Hepatocyte (in vitro differentiated cells): ENCODE results near the gene PRKCZ. TPM values are rescaled to one million over a fixed set of nuclear protein-coding genes. Genes with fewer than 3 reads are reported as not detected.

Experiments used
- DNase-seq: peaks from one replicate; pipeline ENCODE4 v3.0.0-alpha.2; 2016; ENCODE audit warnings: low spot score
- H2AFZ ChIP-seq: fragments of 200-600 bp; sonication (generic); 2 replicates; pipeline ENCODE4 v1.6.0; 2016; ENCODE audit warnings: antibody characterized with exemption, mild to moderate bottlenecking
- H3K27ac ChIP-seq: fragments of 200-600 bp; sonication (generic); 2 replicates; pipeline ENCODE4 v1.5.1; 2016; ENCODE audit warnings: mild to moderate bottlenecking
- H3K27me3 ChIP-seq: fragments of 200-600 bp; sonication (generic); 2 replicates; pipeline ENCODE4 v1.6.1; 2016
- H3K36me3 ChIP-seq: fragments of 200-600 bp; sonication (generic); replicated peaks from 2 replicates; pipeline ENCODE4 v1.5.1; 2016; ENCODE audit warnings: low read depth; ENCODE audit not compliant: insufficient read depth
- H3K4me1 ChIP-seq: fragments of 200-600 bp; sonication (generic); 2 replicates; pipeline ENCODE4 v1.5.1; 2016; ENCODE audit warnings: mild to moderate bottlenecking, moderate library complexity; ENCODE audit not compliant: insufficient read depth
- H3K4me2 ChIP-seq: fragments of 200-600 bp; sonication (generic); 2 replicates; pipeline ENCODE4 v1.6.0; 2016
- H3K4me3 ChIP-seq: fragments of 200-600 bp; sonication (generic); 2 replicates; pipeline ENCODE4 v1.5.1; 2016; ENCODE audit warnings: mild to moderate bottlenecking
- H3K79me2 ChIP-seq: fragments of 200-600 bp; sonication (generic); 2 replicates; pipeline ENCODE4 v1.6.0; 2017; ENCODE audit warnings: mild to moderate bottlenecking
- H3K9me2 ChIP-seq: fragments of 200-600 bp; sonication (generic); replicated peaks from 2 replicates; pipeline ENCODE4 v1.6.0; 2017; ENCODE audit warnings: mild to moderate bottlenecking; ENCODE audit not compliant: insufficient read depth
- H3K9me3 ChIP-seq: fragments of 200-600 bp; sonication (generic); 2 replicates; pipeline ENCODE4 v1.5.1; 2016; ENCODE audit warnings: low read depth, mild to moderate bottlenecking
- H4K20me1 ChIP-seq: fragments of 200-600 bp; sonication (generic); 2 replicates; pipeline ENCODE4 v1.6.0; 2016; ENCODE audit warnings: mild to moderate bottlenecking; ENCODE audit not compliant: insufficient read depth, poor library complexity, severe bottlenecking
- EZH2 ChIP-seq: fragments of 200-600 bp; sonication (generic); IDR thresholded peaks from 2 replicates; pipeline ENCODE4 v1.6.1; 2016; ENCODE audit warnings: antibody characterized with exemption, mild to moderate bottlenecking, borderline replicate concordance
- EZH2phosphoT487 ChIP-seq: fragments of 200-600 bp; sonication (generic); IDR thresholded peaks from one replicate; pipeline ENCODE4 v1.6.1; 2018; ENCODE audit warnings: antibody characterized with exemption, mild to moderate bottlenecking, low read depth, moderate library complexity; ENCODE audit not compliant: unreplicated experiment, severe bottlenecking
- WGBS: methylation state at CpG from one replicate; pipeline ENCODE4 v1.1.6; 2016; ENCODE audit warnings: low lambda C conversion rate; ENCODE audit errors: missing lambda C conversion rate; 5-methylcytosine and 5-hydroxymethylcytosine counted together
- polyA plus RNA-seq: library from polyadenylated mRNA; unstranded; fragments of >200 nt; fragmentation: Nextera tagmentation; extraction: Ambion mirVana; gene quantifications from 2 replicates; pipeline ENCODE4 v1.2.1, GENCODE V29; 2016
- total RNA-seq: library from RNA; depleted of rRNA; stranded (reverse); fragments of >200 nt; gene quantifications from 2 replicates; pipeline ENCODE4 v1.2.3, GENCODE V29; 2014
- TF ChIP-seq, protein P1 (sequence below): fragments of 200-600 bp; sonication (generic); IDR thresholded peaks from 2 replicates; pipeline ENCODE4 v1.5.1; 2016; ENCODE audit warnings: antibody characterized with exemption, mild to moderate bottlenecking; ENCODE audit not compliant: poor library complexity

The PRKCZ gene
- total and polyA plus RNA-seq, 2 experiments from 2014 or later = 41.0 to 52.3 TPM

DNA sequence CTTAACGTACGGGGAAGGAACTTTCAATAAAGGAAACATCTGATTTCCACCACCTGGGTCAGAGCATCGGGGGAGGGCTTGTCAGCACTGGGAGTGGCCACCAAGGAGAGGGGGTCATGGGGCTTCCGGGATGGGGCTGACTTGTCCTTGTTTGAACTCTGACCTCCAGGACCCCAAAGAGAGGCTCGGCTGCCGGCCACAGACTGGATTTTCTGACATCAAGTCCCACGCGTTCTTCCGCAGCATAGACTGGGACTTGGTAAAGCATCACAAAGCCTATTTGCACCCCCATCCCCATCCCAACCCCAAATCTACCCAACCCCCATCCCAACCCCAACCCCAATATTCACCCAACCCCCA is 124.8 kb downstream of the PRKCZ start:
- Histone ChIP-seq H3K4me2 (no peak overlapping the region), H3K4me3 (no peak overlapping the region), H3K9me2 (no peaks in the 10 kb centered on the region), H2AFZ (no peak overlapping the region), H3K36me3 (no peaks in the 10 kb centered on the region), H3K27me3 (no peaks in the 10 kb centered on the region), H3K4me1 (no peaks in the 10 kb centered on the region), H3K9me3 (no peaks in the 10 kb centered on the region), H3K27ac (no peak overlapping the region), H4K20me1 (no peaks in the 10 kb centered on the region), H3K79me2 (no peaks in the 10 kb centered on the region)
- no peak for DNase-seq
- no peak for TF ChIP-seq EZH2phosphoT487
- TF ChIP-seq, protein P1, sequence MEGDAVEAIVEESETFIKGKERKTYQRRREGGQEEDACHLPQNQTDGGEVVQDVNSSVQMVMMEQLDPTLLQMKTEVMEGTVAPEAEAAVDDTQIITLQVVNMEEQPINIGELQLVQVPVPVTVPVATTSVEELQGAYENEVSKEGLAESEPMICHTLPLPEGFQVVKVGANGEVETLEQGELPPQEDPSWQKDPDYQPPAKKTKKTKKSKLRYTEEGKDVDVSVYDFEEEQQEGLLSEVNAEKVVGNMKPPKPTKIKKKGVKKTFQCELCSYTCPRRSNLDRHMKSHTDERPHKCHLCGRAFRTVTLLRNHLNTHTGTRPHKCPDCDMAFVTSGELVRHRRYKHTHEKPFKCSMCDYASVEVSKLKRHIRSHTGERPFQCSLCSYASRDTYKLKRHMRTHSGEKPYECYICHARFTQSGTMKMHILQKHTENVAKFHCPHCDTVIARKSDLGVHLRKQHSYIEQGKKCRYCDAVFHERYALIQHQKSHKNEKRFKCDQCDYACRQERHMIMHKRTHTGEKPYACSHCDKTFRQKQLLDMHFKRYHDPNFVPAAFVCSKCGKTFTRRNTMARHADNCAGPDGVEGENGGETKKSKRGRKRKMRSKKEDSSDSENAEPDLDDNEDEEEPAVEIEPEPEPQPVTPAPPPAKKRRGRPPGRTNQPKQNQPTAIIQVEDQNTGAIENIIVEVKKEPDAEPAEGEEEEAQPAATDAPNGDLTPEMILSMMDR = no peak
- TF ChIP-seq EZH2 = no peak
- WGBS = 97% methylated on average over 8 of the region's 9 CpGs

DNA sequence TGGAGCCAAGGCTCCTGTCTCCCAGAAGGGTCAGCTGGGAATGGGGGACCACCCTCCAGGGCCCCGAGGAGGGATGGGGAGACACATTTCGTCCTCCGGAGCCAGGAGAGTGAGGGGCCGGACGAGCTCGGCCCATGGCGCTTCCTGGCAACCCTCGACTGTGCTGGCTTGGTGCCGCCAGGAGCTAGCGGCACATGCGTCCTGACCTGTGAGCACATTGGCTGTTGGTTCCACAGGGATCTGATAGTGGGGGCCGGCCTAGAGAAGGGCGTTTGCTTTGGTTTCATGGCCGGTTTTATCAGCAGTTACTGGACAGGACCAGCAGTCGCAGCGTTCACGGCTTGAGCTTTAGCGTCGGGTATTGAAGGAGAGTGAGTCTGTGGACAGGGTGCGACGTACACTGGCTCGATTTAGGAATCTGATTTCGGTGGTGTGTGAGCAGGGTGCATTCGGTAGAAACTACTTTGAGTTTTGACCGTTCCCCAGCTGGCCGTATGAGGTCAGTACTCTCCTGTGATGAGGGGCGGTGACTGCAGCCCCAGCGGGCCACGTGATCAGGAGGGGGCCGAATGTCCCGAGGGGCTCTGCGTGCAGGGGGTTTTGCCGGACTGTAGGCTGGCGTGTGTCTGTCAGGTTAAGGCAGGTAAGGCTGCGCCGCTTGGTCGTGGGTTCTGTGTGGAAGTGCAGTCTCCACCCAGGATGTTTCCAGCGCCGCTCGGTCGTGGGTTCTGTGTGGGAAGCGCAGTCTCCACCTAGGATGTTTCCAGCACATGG is 125.7 kb downstream of the PRKCZ start:
- no peaks in the 10 kb centered on the region for H4K20me1 ChIP-seq
- no peaks in the 10 kb centered on the region for H3K9me2 ChIP-seq
- no peak overlapping the region for H3K4me3 ChIP-seq
- H3K27ac ChIP-seq = no peak overlapping the region
- no peaks in the 10 kb centered on the region for H3K27me3 ChIP-seq
- TF ChIP-seq, protein P1 = no peak
- no peak for TF ChIP-seq EZH2phosphoT487
- no peak for TF ChIP-seq EZH2
- no peaks in the 10 kb centered on the region for H3K4me1 ChIP-seq
- no peaks in the 10 kb centered on the region for H3K79me2 ChIP-seq
- DNase-seq = no peak
- WGBS = 95% methylated on average over 42 of the region's 42 CpGs
- H3K36me3 ChIP-seq = no peaks in the 10 kb centered on the region
- no peak overlapping the region for H2AFZ ChIP-seq
- H3K4me2 ChIP-seq = no peak overlapping the region
- H3K9me3 ChIP-seq = no peaks in the 10 kb centered on the region

DNA sequence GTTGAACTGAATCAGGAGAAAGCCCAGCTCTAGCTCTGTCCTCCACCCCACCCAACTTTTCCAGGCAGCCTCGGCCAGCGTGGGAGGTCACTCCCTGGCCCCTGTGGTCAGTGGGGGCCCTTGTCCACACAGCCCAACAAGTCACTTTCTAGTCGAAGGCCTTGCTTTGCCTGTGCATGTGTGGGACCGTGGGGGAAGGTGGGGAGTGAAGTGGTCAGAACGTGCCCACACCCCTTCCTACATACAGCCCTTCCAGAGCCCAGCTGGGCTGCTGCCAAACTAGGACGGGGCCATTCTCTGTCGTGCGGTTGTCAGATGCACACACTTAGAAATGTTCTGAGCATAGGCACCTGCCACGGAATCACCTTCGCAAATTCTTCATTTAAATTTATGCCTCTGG is 126.4 kb downstream of the PRKCZ start:
- Histone ChIP-seq H3K27ac (no peak overlapping the region), H2AFZ (no peak overlapping the region), H3K79me2 (no peaks in the 10 kb centered on the region), H4K20me1 (no peaks in the 10 kb centered on the region), H3K27me3 (no peaks in the 10 kb centered on the region), H3K4me1 (no peaks in the 10 kb centered on the region), H3K4me3 (no peak overlapping the region), H3K9me3 (no peaks in the 10 kb centered on the region), H3K36me3 (no peaks in the 10 kb centered on the region), H3K9me2 (no peaks in the 10 kb centered on the region), H3K4me2 (no peak overlapping the region)
- no peak for DNase-seq
- TF ChIP-seq, protein P1 = no peak
- TF ChIP-seq EZH2 (no peak), EZH2phosphoT487 (no peak)
- WGBS = 92% methylated on average over 10 of the region's 10 CpGs
